Mucosa of stomach (tissue), 1 donor: ENCODE measurements around the gene NKX6-2.

Experiments
- H3K27me3 ChIP-seq: one replicate; pipeline ENCODE4 v1.7.0; 2013; ENCODE audit warnings: mild to moderate bottlenecking, low read length; ENCODE audit not compliant: control insufficient read depth, insufficient read depth
- H3K36me3 ChIP-seq: one replicate; pipeline ENCODE4 v1.7.0; 2013; ENCODE audit warnings: low read length; ENCODE audit not compliant: control insufficient read depth, insufficient read depth
- H3K4me1 ChIP-seq: one replicate; pipeline ENCODE4 v1.7.0; 2013; ENCODE audit warnings: mild to moderate bottlenecking, low read length; ENCODE audit not compliant: control insufficient read depth, insufficient read depth
- H3K4me3 ChIP-seq: one replicate; pipeline ENCODE4 v1.7.0; 2013; ENCODE audit warnings: low read length
- H3K9ac ChIP-seq: one replicate; pipeline ENCODE4 v1.7.0; 2013; ENCODE audit warnings: mild to moderate bottlenecking, low read length, moderate library complexity
- H3K9me3 ChIP-seq: one replicate; pipeline ENCODE4 v1.7.0; 2013; ENCODE audit warnings: mild to moderate bottlenecking, low read length, moderate library complexity; ENCODE audit not compliant: control insufficient read depth
- donor health status: Pancreatic carcinoma.

The NKX6-2 gene

GRCh38 chr10:132785723-132786475, at the start of gene NKX6-2:
NKX6-2 (minus strand) TSS chr10:132786147; CDS start chr10:132785948, 199 bp downstream.
- Histone ChIP-seq H3K9ac (peak within 1 kb of the TSS; percentile 96), H3K36me3 (peaks cover 21% of the 10 kb centered on the region), H3K9me3 (no peaks in the 10 kb centered on the region), H3K4me1 (peaks cover 20% of the 10 kb centered on the region), H3K27me3 (peaks cover 23% of the 10 kb centered on the region), H3K4me3 (peak within 1 kb of the TSS; percentile 31)

- Histone ChIP-seq H3K4me1 (peaks cover 15% of the 10 kb centered on the region), H3K27me3 (peaks cover 35% of the 10 kb centered on the region), H3K9ac (no peak overlapping the region), H3K36me3 (no peaks in the 10 kb centered on the region), H3K4me3 (no peak overlapping the region), H3K9me3 (no peaks in the 10 kb centered on the region)
Observed at GRCh38 chr10:132834891-132835847, 49.2 kb upstream of the NKX6-2 start.

GRCh38 chr10:132834311-132834761, 48.4 kb upstream of the NKX6-2 start:
- Histone ChIP-seq H3K27me3 (peaks cover 35% of the 10 kb centered on the region), H3K9me3 (no peaks in the 10 kb centered on the region), H3K36me3 (no peaks in the 10 kb centered on the region), H3K9ac (no peak overlapping the region), H3K4me1 (peaks cover 12% of the 10 kb centered on the region), H3K4me3 (no peak overlapping the region)

GRCh38 chr10:132833421-132834111, 47.6 kb upstream of the NKX6-2 start:
- Histone ChIP-seq H3K27me3 (peaks cover 38% of the 10 kb centered on the region), H3K9me3 (no peaks in the 10 kb centered on the region)

GRCh38 chr10:132832186-132832969, 46.4 kb upstream of the NKX6-2 start:
- Histone ChIP-seq H3K4me3 (no peak overlapping the region), H3K27me3 (peaks cover 45% of the 10 kb centered on the region), H3K9ac (no peak overlapping the region), H3K9me3 (no peaks in the 10 kb centered on the region), H3K36me3 (no peaks in the 10 kb centered on the region), H3K4me1 (peaks cover 12% of the 10 kb centered on the region)

More at GRCh38 chr10:132833421-132834111, 47.6 kb upstream of the NKX6-2 start:
- H3K9ac ChIP-seq, result no peak overlapping the region
- no peak overlapping the region for H3K4me3 ChIP-seq
- H3K36me3 ChIP-seq, result no peaks in the 10 kb centered on the region
- peaks cover 12% of the 10 kb centered on the region for H3K4me1 ChIP-seq

GRCh38 chr10:132829403-132829802, 43.5 kb upstream of the NKX6-2 start:
- no peaks in the 10 kb centered on the region for H3K36me3 ChIP-seq
- H3K4me1 ChIP-seq, result no peaks in the 10 kb centered on the region
- H3K4me3 ChIP-seq, result no peak overlapping the region
- H3K27me3 ChIP-seq, result peaks cover 30% of the 10 kb centered on the region
- no peaks in the 10 kb centered on the region for H3K9me3 ChIP-seq
- no peak overlapping the region for H3K9ac ChIP-seq

- H3K9ac ChIP-seq, result no peak overlapping the region
- no peaks in the 10 kb centered on the region for H3K9me3 ChIP-seq
- no peak overlapping the region for H3K4me3 ChIP-seq
- H3K36me3 ChIP-seq, result no peaks in the 10 kb centered on the region
- H3K4me1 ChIP-seq, result no peaks in the 10 kb centered on the region
- peaks cover 23% of the 10 kb centered on the region for H3K27me3 ChIP-seq
Observed at GRCh38 chr10:132828681-132829080, 42.7 kb upstream of the NKX6-2 start.

- no peak overlapping the region for H3K4me3 ChIP-seq
- H3K36me3 ChIP-seq, result no peaks in the 10 kb centered on the region
- no peaks in the 10 kb centered on the region for H3K4me1 ChIP-seq
- H3K9me3 ChIP-seq, result no peaks in the 10 kb centered on the region
- H3K9ac ChIP-seq, result no peak overlapping the region
- H3K27me3 ChIP-seq, result peaks cover 18% of the 10 kb centered on the region
Observed at GRCh38 chr10:132827861-132828539, 42.1 kb upstream of the NKX6-2 start.

- no peaks in the 10 kb centered on the region for H3K36me3 ChIP-seq
- no peak overlapping the region for H3K4me3 ChIP-seq
- no peaks in the 10 kb centered on the region for H3K4me1 ChIP-seq
- peaks cover 15% of the 10 kb centered on the region for H3K27me3 ChIP-seq
- H3K9me3 ChIP-seq, result no peaks in the 10 kb centered on the region
- H3K9ac ChIP-seq, result no peak overlapping the region
Observed at GRCh38 chr10:132827423-132827789, 41.5 kb upstream of the NKX6-2 start.

- Histone ChIP-seq H3K27me3 (peaks cover 13% of the 10 kb centered on the region), H3K9me3 (no peaks in the 10 kb centered on the region), H3K36me3 (no peaks in the 10 kb centered on the region), H3K4me3 (no peak overlapping the region), H3K9ac (no peak overlapping the region), H3K4me1 (no peaks in the 10 kb centered on the region)
Observed at GRCh38 chr10:132826524-132827422, 40.8 kb upstream of the NKX6-2 start.
